COLO829 (cell line): ENCODE data around the gene BCL2L1.
"Not testable (repeated sequence)": the region's sequence is repeated elsewhere in the genome, so short reads cannot be mapped to it uniquely, and the experiment has no call there.

Experiments
- DNase-seq: peaks from one replicate; pipeline ENCODE4 v3.0.0; 2012; ENCODE audit warnings: low spot score

BCL2L1 gene

GRCh38 chr20:31674895-31675827 is 47.5 kb downstream of the BCL2L1 start:
- peak; percentile 92 for DNase-seq

- DNase-seq = no peak
Measured at GRCh38 chr20:31673943-31674463, 48.7 kb downstream of the BCL2L1 start.

GRCh38 chr20:31673435-31673834 is 49.2 kb downstream of the BCL2L1 start:
- DNase-seq = no peak

- DNase-seq = no peak
Measured at GRCh38 chr20:31671324-31671723, 51.3 kb downstream of the BCL2L1 start.

GRCh38 chr20:31670371-31671228 is 52.1 kb downstream of the BCL2L1 start:
- no peak for DNase-seq

- no peak for DNase-seq
Measured at GRCh38 chr20:31669876-31670275, 52.8 kb downstream of the BCL2L1 start.

GRCh38 chr20:31668944-31669343 is 53.7 kb downstream of the BCL2L1 start:
- not testable (repeated sequence) for DNase-seq

GRCh38 chr20:31667315-31668285 is 55.1 kb downstream of the BCL2L1 start:
- DNase-seq = no peak

GRCh38 chr20:31666258-31667042 is 56.2 kb downstream of the BCL2L1 start:
- peak; percentile 88 for DNase-seq

GRCh38 chr20:31665753-31666152 is 56.9 kb downstream of the BCL2L1 start:
- no peak for DNase-seq

GRCh38 chr20:31664696-31665354 is 57.8 kb downstream of the BCL2L1 start:
- no peak for DNase-seq

GRCh38 chr20:31663838-31664695 is 58.6 kb downstream of the BCL2L1 start:
- DNase-seq = no peak

GRCh38 chr20:31663524-31663837 is 59.2 kb downstream of the BCL2L1 start:
- DNase-seq = no peak

- no peak for DNase-seq
Measured at GRCh38 chr20:31662372-31662854, 60.3 kb downstream of the BCL2L1 start.

GRCh38 chr20:31661625-31662371 is 60.9 kb downstream of the BCL2L1 start:
- DNase-seq = peak; percentile 78

GRCh38 chr20:31654534-31654933 is 68.1 kb downstream of the BCL2L1 start:
- no peak for DNase-seq

- DNase-seq = no peak
Measured at GRCh38 chr20:31653561-31653960, 69.1 kb downstream of the BCL2L1 start.

GRCh38 chr20:31652917-31653396 is 69.7 kb downstream of the BCL2L1 start:
- DNase-seq = no peak
